Esophagus mucosa (tissue), 1 donor: ENCODE data around the gene HTR4. TPM values are rescaled to one million over a fixed set of nuclear protein-coding genes. Genes with fewer than 3 reads are reported as not detected.

Experiments used
- total RNA-seq: library from RNA; stranded (reverse); gene quantifications from one replicate; pipeline ENCODE4 v1.2.4, GENCODE V29; 2023
- donor health status: DM: yes; HTN: yes; CAD: no.

HTR4 gene
- total RNA-seq, 1 donor from 2014 or later = 0.08 TPM

Other genes with a start within 250 kb of the HTR4 start
- 2.8 TPM for gene ADRB2, start 172.1 kb upstream of the HTR4 start, total RNA-seq